Body of pancreas (tissue), 4 donors: ENCODE measurements around the gene SH3PXD2A.

Source experiments
- CTCF ChIP-seq, 7 experiments: fragments of 450-650 bp in 4 of 7; fragments of 200-600 bp in 3 of 7; sonication (generic) in 3 of 7; IDR thresholded peaks; one replicate each; pipeline ENCODE4 v1.5.1; 2016 to 2019; ENCODE audit warnings: antibody characterized with exemption in 7 of 7
- POLR2A ChIP-seq, 3 donors: fragments of 450-650 bp; IDR thresholded peaks; one replicate each; pipeline ENCODE4 v1.6.1; 2016; ENCODE audit warnings: antibody characterized with exemption in 3 of 3, mild to moderate bottlenecking in 2 of 3

- TF ChIP-seq CTCF (IDR thresholded peaks at IDR 0.05) (no peak), POLR2A (IDR thresholded peaks at IDR 0.05) (no peak)
These were observed 252.6 kb downstream of the SH3PXD2A start for GRCh38 chr10:103602852-103603155.
